H1 (cell line): Measurements from ENCODE around the gene TOP1. TPM values are rescaled to one million over a fixed set of nuclear protein-coding genes. Genes with fewer than 3 reads are reported as not detected.

Experiments
- BCL11A ChIP-seq, 2 experiments: IDR thresholded peaks; one replicate each; pipeline ENCODE4 v1.6.1; 2011; ENCODE audit warnings: low read depth in 2 of 2, low read length in 2 of 2, mild to moderate bottlenecking in 2 of 2
- CTBP2 ChIP-seq: IDR thresholded peaks from 2 replicates; pipeline ENCODE4 v1.7.0; 2011; ENCODE audit warnings: borderline replicate concordance, mild to moderate bottlenecking, moderate library complexity, mixed read lengths, low read length; ENCODE audit not compliant: insufficient read depth, insufficient read length
- MAFK ChIP-seq: IDR thresholded peaks from 2 replicates; pipeline ENCODE4 v1.6.1; 2012; ENCODE audit warnings: low read depth, mild to moderate bottlenecking, improper control_type of control experiment, low read length
- RAD21 ChIP-seq, 2 experiments: IDR thresholded peaks in 1 of 2; conservative IDR thresholded peaks in 1 of 2; 2 replicates each; pipeline ENCODE4 v1.6.1; 2011; ENCODE audit warnings: low read depth in 2 of 2, low read length in 2 of 2, improper control_type of control experiment in 1 of 2, inconsistent platforms in 1 of 2, mild to moderate bottlenecking in 1 of 2, moderate library complexity in 1 of 2
- SIRT6 ChIP-seq: IDR thresholded peaks from one replicate; pipeline ENCODE4 v1.7.1; 2012; ENCODE audit warnings: low read length, inconsistent platforms
- SRF ChIP-seq: IDR thresholded peaks from 2 replicates; pipeline ENCODE4 v1.6.1; 2011; ENCODE audit warnings: mild to moderate bottlenecking, low read depth, low read length, moderate library complexity
- SUZ12 ChIP-seq: fragments of 200-600 bp; sonication (generic); IDR thresholded peaks from 2 replicates; pipeline ENCODE4 v1.6.1; 2012; ENCODE audit warnings: mild to moderate bottlenecking, inconsistent platforms, low read length, moderate library complexity, mixed read lengths
- TAF7 ChIP-seq: optimal IDR thresholded peaks from 2 replicates; pipeline ENCODE3; 2011; ENCODE audit warnings: low read depth, mild to moderate bottlenecking, inconsistent platforms, low read length, moderate library complexity, borderline replicate concordance
- polyA plus RNA-seq, 7 experiments: library from polyadenylated mRNA; depleted of rRNA in 3 of 7; stranded (reverse) in 5 of 7; unstranded in 2 of 7; fragments of >200 nt in 5 of 7; fragments of 200-250 nt in 2 of 7; gene quantifications; 1 replicate in 5 of 7; 2 replicates in 1 of 7; 4 replicates in 1 of 7; pipeline versions ENCODE4 v1.2.1 to v1.2.3, GENCODE V29; 2011 to 2013; ENCODE audit warnings: missing spikeins in 2 of 7, mixed read lengths in 2 of 7
- total RNA-seq: library from RNA; stranded (reverse); fragmentation: NEBNext Ultra II Directional; extraction: Animal tissue kit (Norgen Biotek cat#: 25700); gene quantifications from 2 replicates; pipeline ENCODE4 v1.2.1, GENCODE V29; 2021
- TF ChIP-seq, protein P1 (sequence below): fragments of 300-600 bp; sonication (generic); IDR thresholded peaks from 2 replicates; pipeline ENCODE4 v1.7.1; 2012; ENCODE audit warnings: low read length, moderate library complexity, mild to moderate bottlenecking, inconsistent platforms; ENCODE audit not compliant: insufficient replicate concordance

TOP1 gene
- total and polyA plus RNA-seq, 2 of the 8 experiments (the other 6 are each of a cell fraction or from before 2014, with no cell fraction given) = 7.4 to 108 TPM

DNA sequence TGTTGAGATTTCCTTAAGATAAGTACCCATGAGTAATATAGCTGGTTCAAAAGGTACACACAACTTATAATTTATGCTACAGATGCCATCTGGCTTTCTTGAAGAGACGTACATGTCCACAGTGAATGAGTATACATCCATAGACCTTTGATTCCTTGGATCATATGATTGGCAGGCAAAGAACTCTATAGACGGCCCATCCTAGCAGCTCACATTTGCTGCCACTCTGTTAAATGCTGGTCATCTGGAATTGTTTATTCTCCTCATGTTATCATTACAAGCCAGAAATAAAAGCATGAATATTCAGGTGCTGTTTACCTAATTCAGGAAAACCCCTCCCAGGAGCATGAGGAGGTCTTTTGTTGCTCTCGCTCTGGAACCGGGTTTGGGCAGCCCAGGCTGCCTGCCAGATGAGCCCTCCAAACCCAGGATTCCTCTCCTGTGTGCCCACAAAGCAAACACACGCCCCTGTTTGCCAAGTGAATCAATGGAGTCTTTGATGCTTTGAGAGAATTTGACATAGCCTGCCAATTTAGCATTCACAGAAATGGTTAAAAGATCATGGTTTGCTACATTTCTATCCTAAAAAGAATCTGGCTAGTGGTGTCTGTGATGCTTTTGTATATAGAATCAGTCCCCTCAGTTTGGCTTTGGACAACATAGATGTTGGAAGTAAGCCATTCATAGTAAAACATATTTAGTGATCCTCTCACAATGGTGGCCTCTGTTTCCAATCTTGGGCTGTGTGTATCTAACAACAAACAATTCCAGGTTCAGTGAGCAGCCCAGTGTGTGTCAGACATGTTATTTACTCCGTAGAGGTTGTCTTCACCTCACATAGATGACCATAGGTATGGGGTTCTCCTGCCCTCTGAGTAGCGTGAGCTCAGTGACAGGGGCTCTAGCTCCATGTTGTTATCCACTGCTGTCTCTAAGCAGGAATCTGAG, 91.3 kb downstream of the TOP1 start (continued):
- TF ChIP-seq, protein P1, sequence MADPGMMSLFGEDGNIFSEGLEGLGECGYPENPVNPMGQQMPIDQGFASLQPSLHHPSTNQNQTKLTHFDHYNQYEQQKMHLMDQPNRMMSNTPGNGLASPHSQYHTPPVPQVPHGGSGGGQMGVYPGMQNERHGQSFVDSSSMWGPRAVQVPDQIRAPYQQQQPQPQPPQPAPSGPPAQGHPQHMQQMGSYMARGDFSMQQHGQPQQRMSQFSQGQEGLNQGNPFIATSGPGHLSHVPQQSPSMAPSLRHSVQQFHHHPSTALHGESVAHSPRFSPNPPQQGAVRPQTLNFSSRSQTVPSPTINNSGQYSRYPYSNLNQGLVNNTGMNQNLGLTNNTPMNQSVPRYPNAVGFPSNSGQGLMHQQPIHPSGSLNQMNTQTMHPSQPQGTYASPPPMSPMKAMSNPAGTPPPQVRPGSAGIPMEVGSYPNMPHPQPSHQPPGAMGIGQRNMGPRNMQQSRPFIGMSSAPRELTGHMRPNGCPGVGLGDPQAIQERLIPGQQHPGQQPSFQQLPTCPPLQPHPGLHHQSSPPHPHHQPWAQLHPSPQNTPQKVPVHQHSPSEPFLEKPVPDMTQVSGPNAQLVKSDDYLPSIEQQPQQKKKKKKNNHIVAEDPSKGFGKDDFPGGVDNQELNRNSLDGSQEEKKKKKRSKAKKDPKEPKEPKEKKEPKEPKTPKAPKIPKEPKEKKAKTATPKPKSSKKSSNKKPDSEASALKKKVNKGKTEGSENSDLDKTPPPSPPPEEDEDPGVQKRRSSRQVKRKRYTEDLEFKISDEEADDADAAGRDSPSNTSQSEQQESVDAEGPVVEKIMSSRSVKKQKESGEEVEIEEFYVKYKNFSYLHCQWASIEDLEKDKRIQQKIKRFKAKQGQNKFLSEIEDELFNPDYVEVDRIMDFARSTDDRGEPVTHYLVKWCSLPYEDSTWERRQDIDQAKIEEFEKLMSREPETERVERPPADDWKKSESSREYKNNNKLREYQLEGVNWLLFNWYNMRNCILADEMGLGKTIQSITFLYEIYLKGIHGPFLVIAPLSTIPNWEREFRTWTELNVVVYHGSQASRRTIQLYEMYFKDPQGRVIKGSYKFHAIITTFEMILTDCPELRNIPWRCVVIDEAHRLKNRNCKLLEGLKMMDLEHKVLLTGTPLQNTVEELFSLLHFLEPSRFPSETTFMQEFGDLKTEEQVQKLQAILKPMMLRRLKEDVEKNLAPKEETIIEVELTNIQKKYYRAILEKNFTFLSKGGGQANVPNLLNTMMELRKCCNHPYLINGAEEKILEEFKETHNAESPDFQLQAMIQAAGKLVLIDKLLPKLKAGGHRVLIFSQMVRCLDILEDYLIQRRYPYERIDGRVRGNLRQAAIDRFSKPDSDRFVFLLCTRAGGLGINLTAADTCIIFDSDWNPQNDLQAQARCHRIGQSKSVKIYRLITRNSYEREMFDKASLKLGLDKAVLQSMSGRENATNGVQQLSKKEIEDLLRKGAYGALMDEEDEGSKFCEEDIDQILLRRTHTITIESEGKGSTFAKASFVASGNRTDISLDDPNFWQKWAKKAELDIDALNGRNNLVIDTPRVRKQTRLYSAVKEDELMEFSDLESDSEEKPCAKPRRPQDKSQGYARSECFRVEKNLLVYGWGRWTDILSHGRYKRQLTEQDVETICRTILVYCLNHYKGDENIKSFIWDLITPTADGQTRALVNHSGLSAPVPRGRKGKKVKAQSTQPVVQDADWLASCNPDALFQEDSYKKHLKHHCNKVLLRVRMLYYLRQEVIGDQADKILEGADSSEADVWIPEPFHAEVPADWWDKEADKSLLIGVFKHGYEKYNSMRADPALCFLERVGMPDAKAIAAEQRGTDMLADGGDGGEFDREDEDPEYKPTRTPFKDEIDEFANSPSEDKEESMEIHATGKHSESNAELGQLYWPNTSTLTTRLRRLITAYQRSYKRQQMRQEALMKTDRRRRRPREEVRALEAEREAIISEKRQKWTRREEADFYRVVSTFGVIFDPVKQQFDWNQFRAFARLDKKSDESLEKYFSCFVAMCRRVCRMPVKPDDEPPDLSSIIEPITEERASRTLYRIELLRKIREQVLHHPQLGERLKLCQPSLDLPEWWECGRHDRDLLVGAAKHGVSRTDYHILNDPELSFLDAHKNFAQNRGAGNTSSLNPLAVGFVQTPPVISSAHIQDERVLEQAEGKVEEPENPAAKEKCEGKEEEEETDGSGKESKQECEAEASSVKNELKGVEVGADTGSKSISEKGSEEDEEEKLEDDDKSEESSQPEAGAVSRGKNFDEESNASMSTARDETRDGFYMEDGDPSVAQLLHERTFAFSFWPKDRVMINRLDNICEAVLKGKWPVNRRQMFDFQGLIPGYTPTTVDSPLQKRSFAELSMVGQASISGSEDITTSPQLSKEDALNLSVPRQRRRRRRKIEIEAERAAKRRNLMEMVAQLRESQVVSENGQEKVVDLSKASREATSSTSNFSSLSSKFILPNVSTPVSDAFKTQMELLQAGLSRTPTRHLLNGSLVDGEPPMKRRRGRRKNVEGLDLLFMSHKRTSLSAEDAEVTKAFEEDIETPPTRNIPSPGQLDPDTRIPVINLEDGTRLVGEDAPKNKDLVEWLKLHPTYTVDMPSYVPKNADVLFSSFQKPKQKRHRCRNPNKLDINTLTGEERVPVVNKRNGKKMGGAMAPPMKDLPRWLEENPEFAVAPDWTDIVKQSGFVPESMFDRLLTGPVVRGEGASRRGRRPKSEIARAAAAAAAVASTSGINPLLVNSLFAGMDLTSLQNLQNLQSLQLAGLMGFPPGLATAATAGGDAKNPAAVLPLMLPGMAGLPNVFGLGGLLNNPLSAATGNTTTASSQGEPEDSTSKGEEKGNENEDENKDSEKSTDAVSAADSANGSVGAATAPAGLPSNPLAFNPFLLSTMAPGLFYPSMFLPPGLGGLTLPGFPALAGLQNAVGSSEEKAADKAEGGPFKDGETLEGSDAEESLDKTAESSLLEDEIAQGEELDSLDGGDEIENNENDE = no peak
- no peak for TF ChIP-seq BCL11A (IDR thresholded peaks at IDR 0.05; ENCODE audit: low read depth in 2 of 2, low read length in 2 of 2)
- TF ChIP-seq RAD21 (IDR thresholded peaks at IDR 0.05 in 1 of 2, conservative IDR thresholded peaks at IDR 0.05 in 1 of 2; ENCODE audit: low read depth in 2 of 2, low read length in 2 of 2) = no peak
- no peak for TF ChIP-seq SIRT6
- no peak for TF ChIP-seq TAF7
- no peak for TF ChIP-seq CTBP2
- no peak for TF ChIP-seq SRF
- TF ChIP-seq MAFK = no peak
- TF ChIP-seq SUZ12 = no peak
